HepG2 (cell line): ENCODE measurements around the gene NOP56. TPM values are rescaled to one million over a fixed set of nuclear protein-coding genes. Genes with fewer than 3 reads are reported as not detected.

Experiments used
- ATAC-seq: fragments of 200-7000 bp; cut with Tn5 transposase; 3 replicates; pipeline ENCODE4 v1.9.1; 2020; ENCODE audit warnings: mild to moderate bottlenecking, moderate library complexity
- BruUV-seq: library from RNA; stranded (reverse); fragments of 400-500 nt; replicated peaks from 2 replicates; lab custom pipeline; 2021; lab: Mats Ljungman, UMichigan
- CTCF ChIA-PET: fragments of 300-600 bp; formaldehyde crosslinking; extraction: SDS; loops from one replicate; lab custom pipeline; 2021; ENCODE audit warnings: low total read pairs, inconsistent platforms, low intra/inter-chr PET ratio; lab: Yijun Ruan, JAX
- POLR2A ChIA-PET: fragments of 350-600 bp; sonication (Branson Sonifier 250); formaldehyde crosslinking; loops from one replicate; lab custom pipeline; 2020; ENCODE audit warnings: antibody characterized with exemption, inconsistent platforms; lab: Yijun Ruan, JAX
- DNase-seq: peaks from one replicate; pipeline ENCODE4 v3.0.0-alpha.2; 2015; ENCODE audit warnings: low spot score
- FAIRE-seq: peaks from 3 replicates; lab custom pipeline; 2011; peaks lifted over from hg19 to GRCh38; lab: Jason Lieb, UNC
- H2AFZ ChIP-seq: one replicate; pipeline ENCODE4 v1.6.1; 2011; ENCODE audit warnings: low read length, inconsistent platforms
- H3K27ac ChIP-seq: fragments of 300-600 bp; 3 replicates; pipeline ENCODE4 v1.8.0; 2011; ENCODE audit warnings: mixed run types, mild to moderate bottlenecking, mixed read lengths, low read length, inconsistent platforms; ENCODE audit not compliant: insufficient read depth; ENCODE audit errors: extremely low read length
- H3K27me3 ChIP-seq, 2 experiments: fragments of 200-600 bp in 1 of 2; 2 replicates in 1 of 2; 3 replicates in 1 of 2; pipeline versions ENCODE4 v1.6.0 to v1.8.0; 2011; ENCODE audit warnings: low read length in 2 of 2, mild to moderate bottlenecking in 2 of 2, moderate library complexity in 2 of 2, inconsistent platforms in 1 of 2; ENCODE audit not compliant: insufficient read depth in 2 of 2, control insufficient read depth in 1 of 2
- H3K36me3 ChIP-seq, 2 experiments: fragments of 200-600 bp in 1 of 2; replicated peaks in 1 of 2; 2 replicates in 1 of 2; 3 replicates in 1 of 2; pipeline versions ENCODE4 v1.5.1 to v1.8.0; 2011; ENCODE audit warnings: low read length in 2 of 2, inconsistent platforms in 1 of 2; ENCODE audit not compliant: insufficient read depth in 2 of 2, control insufficient read depth in 1 of 2
- H3K4me1 ChIP-seq: 2 replicates; pipeline ENCODE4 v1.5.1; 2012; ENCODE audit warnings: low read length, inconsistent platforms; ENCODE audit not compliant: insufficient read depth
- H3K4me2 ChIP-seq: 2 replicates; pipeline ENCODE4 v1.6.0; 2011; ENCODE audit warnings: low read depth, low read length, inconsistent platforms
- H3K4me3 ChIP-seq, 3 experiments: fragments of 200-600 bp in 1 of 3; sonication (generic), shearing (Covaris generic) in 1 of 3; replicated peaks in 1 of 3; 2 replicates each; pipeline ENCODE4 v1.5.1; 2011 to 2016; ENCODE audit warnings: low read length in 3 of 3, inconsistent platforms in 2 of 3, low read depth in 2 of 3, mild to moderate bottlenecking in 2 of 3, control low read depth in 1 of 3, mixed read lengths in 1 of 3; ENCODE audit not compliant: insufficient read depth in 1 of 3
- H3K79me2 ChIP-seq: one replicate; pipeline ENCODE4 v1.6.1; 2011; ENCODE audit warnings: low read length, inconsistent platforms; ENCODE audit not compliant: insufficient read depth
- H3K9ac ChIP-seq: 2 replicates; pipeline ENCODE4 v1.6.0; 2011; ENCODE audit warnings: mild to moderate bottlenecking, low read depth, low read length, inconsistent platforms; ENCODE audit not compliant: insufficient read depth
- H3K9me3 ChIP-seq: 2 replicates; pipeline ENCODE4 v1.5.1; 2012; ENCODE audit warnings: mild to moderate bottlenecking, low read length
- H4K20me1 ChIP-seq: 2 replicates; pipeline ENCODE4 v1.6.0; 2011; ENCODE audit warnings: inconsistent platforms, mild to moderate bottlenecking, low read length, moderate library complexity; ENCODE audit not compliant: insufficient read depth
- ATF7-NPFF ChIP-seq: sonication (generic); formaldehyde crosslinking; IDR thresholded peaks from 2 replicates; pipeline ENCODE4 v1.8.1; 2023; ENCODE audit warnings: mild to moderate bottlenecking, low read depth, missing genetic modification reagents, moderate library complexity
- DR1 ChIP-seq: sonication (generic); formaldehyde crosslinking; IDR thresholded peaks from 2 replicates; pipeline ENCODE4 v1.8.0; 2021; ENCODE audit warnings: mild to moderate bottlenecking, missing genetic modification reagents, inconsistent platforms
- FOSL2 ChIP-seq: sonication (generic); formaldehyde crosslinking; IDR thresholded peaks from 2 replicates; pipeline ENCODE4 v1.4.0; 2020; ENCODE audit warnings: missing genetic modification reagents
- FOXC1 ChIP-seq: sonication (generic); formaldehyde crosslinking; IDR thresholded peaks from 2 replicates; pipeline ENCODE4 v1.8.0; 2022; ENCODE audit warnings: mild to moderate bottlenecking, missing genetic modification reagents, borderline replicate concordance
- HHEX ChIP-seq: IDR thresholded peaks from 2 replicates; pipeline ENCODE4 v1.6.1; 2016; ENCODE audit warnings: control low read depth
- JUND ChIP-seq: sonication (generic); formaldehyde crosslinking; IDR thresholded peaks from 2 replicates; pipeline ENCODE4 v1.8.0; 2022; ENCODE audit warnings: mild to moderate bottlenecking, missing genetic modification reagents
- POGK ChIP-seq: sonication (generic); formaldehyde crosslinking; conservative IDR thresholded peaks from 2 replicates; pipeline ENCODE4 v1.8.0; 2022; ENCODE audit warnings: mild to moderate bottlenecking, moderate library complexity, missing genetic modification reagents
- RAD21 ChIP-seq: fragments of 450-650 bp; formaldehyde crosslinking; IDR thresholded peaks from 2 replicates; pipeline ENCODE4 v1.5.0; 2020; ENCODE audit warnings: mild to moderate bottlenecking
- SNAPC2 ChIP-seq: sonication (generic); formaldehyde crosslinking; IDR thresholded peaks from 2 replicates; pipeline ENCODE4 v1.8.1; 2022; ENCODE audit warnings: mild to moderate bottlenecking, missing genetic modification reagents
- ZNF639 ChIP-seq: conservative IDR thresholded peaks from 2 replicates; pipeline ENCODE4 v1.6.1; 2018; ENCODE audit warnings: missing genetic modification reagents
- ZNF709 ChIP-seq: sonication (generic); formaldehyde crosslinking; IDR thresholded peaks from 2 replicates; pipeline ENCODE4 v1.5.0; 2020; ENCODE audit warnings: mild to moderate bottlenecking, missing genetic modification reagents
- ZNF749 ChIP-seq: sonication (generic); formaldehyde crosslinking; IDR thresholded peaks from 2 replicates; pipeline ENCODE4 v1.8.0; 2022; ENCODE audit warnings: mild to moderate bottlenecking, missing genetic modification reagents, moderate library complexity, borderline replicate concordance
- WGBS: methylation state at CpG from one replicate; pipeline ENCODE4 v1.1.6; 2017; ENCODE audit warnings: low lambda C conversion rate; 5-methylcytosine and 5-hydroxymethylcytosine counted together
- in situ Hi-C: cut with HindIII; loops from 2 replicates; pipeline ENCODE4 v1.10.0; 2017; ENCODE audit warnings: low pct_unique_long_range_greater_than_20kb; ENCODE audit not compliant: extremely low pct_ligation_motif_present
- intact Hi-C: fragments of 100-400 bp; cut with micrococcal nuclease; formaldehyde crosslinking; loops from one replicate; pipeline ENCODE4 v1.10.0; 2022; ENCODE audit not compliant: unreplicated experiment
- polyA plus RNA-seq, 8 experiments: library from polyadenylated mRNA; depleted of rRNA in 3 of 8; stranded (reverse) in 7 of 8; unstranded in 1 of 8; fragments of >200 nt; fragmentation: Illumina TruSeq in 4 of 8; extraction: Trizol in 4 of 8; gene quantifications; 2 replicates each; pipeline versions ENCODE4 v1.2.1 to v1.2.3, GENCODE V29; 2011 to 2016; ENCODE audit warnings: low read depth in 4 of 8, missing spikeins in 1 of 8, mixed read lengths in 1 of 8; ENCODE audit not compliant: insufficient read depth in 1 of 8
- total RNA-seq, 5 experiments: library from RNA; depleted of rRNA; stranded (reverse); fragments of >200 nt; fragmentation: Illumina TruSeq; extraction: Trizol; gene quantifications; 2 replicates each; pipeline ENCODE4 v1.2.3, GENCODE V29; 2016; ENCODE audit warnings: low read depth in 1 of 5

The NOP56 gene
- total and polyA plus RNA-seq, 2 of the 13 experiments (the other 11 are each of a cell fraction or from before 2014, with no cell fraction given): 369 to 1,116 TPM

- TF ChIP-seq ZNF749 (CRISPR knock-in tag) (no peak), ATF7-NPFF (CRISPR knock-in tag) (no peak), JUND (CRISPR knock-in tag) (no peak), SNAPC2 (CRISPR knock-in tag) (no peak), ZNF709 (no peak)
- 13% methylated on average over 6 of the region's 6 CpGs for WGBS
- no peak for FAIRE-seq
- no peak for DNase-seq
- peak; percentile 15; the same call in 2 of the 3 replicates for ATAC-seq
- Histone ChIP-seq H3K27me3 (peaks cover 22 to 78% of the 10 kb centered on the region in 2 experiments; a peak in 4 of 5 replicates), H3K27ac (no peak overlapping the region), H2AFZ (no peak overlapping the region), H3K4me3 (no peak overlapping the region), H3K9ac (no peak overlapping the region), H3K9me3 (no peaks in the 10 kb centered on the region), H3K4me1 (peaks cover 14% of the 10 kb centered on the region), H3K4me2 (peak overlapping the region; percentile 9), H3K36me3 (no peaks in the 10 kb centered on the region), H3K79me2 (no peaks in the 10 kb centered on the region), H4K20me1 (no peaks in the 10 kb centered on the region)
- BruUV-seq: no TSS peak
- POLR2A ChIA-PET: no interaction called here
- CTCF ChIA-PET: no interaction called here
- intact Hi-C loops: no loop called here
- in situ Hi-C loops: no loop called here
These were observed 54.4 kb downstream of the NOP56 start for GRCh38 chr20:2706688-2707352.

- no peak overlapping the region for H3K4me3 ChIP-seq
- CTCF ChIA-PET: no interaction called here
- intact Hi-C loops: no loop called here
- no peak for FAIRE-seq
- H3K36me3 ChIP-seq: no peaks in the 10 kb centered on the region
- no TSS peak for BruUV-seq
- ATAC-seq: peak; percentile 7
- DNase-seq: no peak
- H3K79me2 ChIP-seq: no peaks in the 10 kb centered on the region
- no peak overlapping the region for H3K27ac ChIP-seq
- no peak overlapping the region for H2AFZ ChIP-seq
- POLR2A ChIA-PET: no interaction called here
- H3K4me1 ChIP-seq: peaks cover 14% of the 10 kb centered on the region
- H3K9me3 ChIP-seq: no peaks in the 10 kb centered on the region
- H3K4me2 ChIP-seq: no peak overlapping the region
- no peaks in the 10 kb centered on the region for H4K20me1 ChIP-seq
- in situ Hi-C loops: no loop called here
- H3K9ac ChIP-seq: no peak overlapping the region
- peaks cover 22 to 80% of the 10 kb centered on the region in 2 experiments; a peak in 4 of 5 replicates for H3K27me3 ChIP-seq
- WGBS: 14% methylated on average over 12 of the region's 12 CpGs
- TF ChIP-seq DR1 (CRISPR knock-in tag) (no peak), RAD21 (no peak), FOXC1 (CRISPR knock-in tag) (no peak), POGK (CRISPR knock-in tag) (no peak), ZNF639 (no peak), HHEX (CRISPR knock-in tag) (no peak), FOSL2 (no peak)
These were observed 55.1 kb downstream of the NOP56 start for GRCh38 chr20:2707353-2708072.
